ENCODE results near the gene MIEF1. TPM values are rescaled to one million over a fixed set of nuclear protein-coding genes. Genes with fewer than 3 reads are reported as not detected.

Gene MIEF1
- total and polyA plus RNA-seq, 2 of the 8 experiments (the other 6 are each of a cell fraction or from before 2014, with no cell fraction given): 16.8 to 32.7 TPM

DNA sequence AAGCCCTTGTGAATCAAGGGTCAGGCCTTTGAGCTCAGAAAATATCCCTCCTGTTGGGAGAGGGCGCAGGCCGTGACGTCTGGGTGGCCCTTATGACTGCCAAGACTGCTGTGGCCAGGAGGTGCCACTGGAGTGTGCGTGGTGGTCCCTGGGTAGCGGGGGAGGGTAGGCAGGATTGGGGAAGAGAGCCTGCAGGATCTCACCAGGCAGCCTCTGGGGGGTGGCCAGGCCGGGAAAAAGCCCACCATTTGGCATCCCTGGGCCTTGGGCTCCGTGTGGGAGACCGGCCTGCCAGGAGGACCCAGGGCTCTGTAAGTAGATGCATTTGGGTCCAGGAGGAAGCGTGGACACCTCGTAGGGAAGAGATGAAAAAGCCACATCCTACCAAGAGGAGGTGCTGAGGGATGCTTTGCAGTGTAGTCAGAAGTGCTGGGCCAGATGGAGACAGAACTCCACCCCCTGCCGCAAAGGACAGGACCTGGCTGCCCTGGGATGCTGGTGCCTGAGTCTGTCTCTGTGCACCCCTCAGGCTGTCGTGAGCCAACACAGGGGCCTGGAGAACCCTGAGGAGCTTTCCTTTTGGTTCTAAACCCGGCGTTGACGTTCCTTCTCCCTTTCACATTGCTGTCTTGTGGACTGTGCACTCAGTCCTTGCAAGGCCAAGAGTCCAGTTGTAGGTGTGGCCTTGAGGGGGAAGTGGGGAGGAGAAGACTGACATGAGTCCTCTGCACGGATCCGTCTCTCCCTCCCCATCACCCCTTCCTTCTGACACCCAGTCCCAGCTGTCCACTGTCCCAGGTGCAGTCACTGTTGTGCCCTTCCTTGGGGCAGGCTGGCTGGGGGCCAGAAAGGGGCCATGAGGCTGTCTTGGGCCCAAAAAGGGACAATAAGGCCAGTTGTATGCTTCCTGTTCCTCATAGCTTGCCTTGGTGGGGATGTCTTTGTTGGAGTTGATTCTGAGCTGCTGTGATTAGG, 12.7 kb upstream of the MIEF1 start (continued):
- TF ChIP-seq, protein P1, sequence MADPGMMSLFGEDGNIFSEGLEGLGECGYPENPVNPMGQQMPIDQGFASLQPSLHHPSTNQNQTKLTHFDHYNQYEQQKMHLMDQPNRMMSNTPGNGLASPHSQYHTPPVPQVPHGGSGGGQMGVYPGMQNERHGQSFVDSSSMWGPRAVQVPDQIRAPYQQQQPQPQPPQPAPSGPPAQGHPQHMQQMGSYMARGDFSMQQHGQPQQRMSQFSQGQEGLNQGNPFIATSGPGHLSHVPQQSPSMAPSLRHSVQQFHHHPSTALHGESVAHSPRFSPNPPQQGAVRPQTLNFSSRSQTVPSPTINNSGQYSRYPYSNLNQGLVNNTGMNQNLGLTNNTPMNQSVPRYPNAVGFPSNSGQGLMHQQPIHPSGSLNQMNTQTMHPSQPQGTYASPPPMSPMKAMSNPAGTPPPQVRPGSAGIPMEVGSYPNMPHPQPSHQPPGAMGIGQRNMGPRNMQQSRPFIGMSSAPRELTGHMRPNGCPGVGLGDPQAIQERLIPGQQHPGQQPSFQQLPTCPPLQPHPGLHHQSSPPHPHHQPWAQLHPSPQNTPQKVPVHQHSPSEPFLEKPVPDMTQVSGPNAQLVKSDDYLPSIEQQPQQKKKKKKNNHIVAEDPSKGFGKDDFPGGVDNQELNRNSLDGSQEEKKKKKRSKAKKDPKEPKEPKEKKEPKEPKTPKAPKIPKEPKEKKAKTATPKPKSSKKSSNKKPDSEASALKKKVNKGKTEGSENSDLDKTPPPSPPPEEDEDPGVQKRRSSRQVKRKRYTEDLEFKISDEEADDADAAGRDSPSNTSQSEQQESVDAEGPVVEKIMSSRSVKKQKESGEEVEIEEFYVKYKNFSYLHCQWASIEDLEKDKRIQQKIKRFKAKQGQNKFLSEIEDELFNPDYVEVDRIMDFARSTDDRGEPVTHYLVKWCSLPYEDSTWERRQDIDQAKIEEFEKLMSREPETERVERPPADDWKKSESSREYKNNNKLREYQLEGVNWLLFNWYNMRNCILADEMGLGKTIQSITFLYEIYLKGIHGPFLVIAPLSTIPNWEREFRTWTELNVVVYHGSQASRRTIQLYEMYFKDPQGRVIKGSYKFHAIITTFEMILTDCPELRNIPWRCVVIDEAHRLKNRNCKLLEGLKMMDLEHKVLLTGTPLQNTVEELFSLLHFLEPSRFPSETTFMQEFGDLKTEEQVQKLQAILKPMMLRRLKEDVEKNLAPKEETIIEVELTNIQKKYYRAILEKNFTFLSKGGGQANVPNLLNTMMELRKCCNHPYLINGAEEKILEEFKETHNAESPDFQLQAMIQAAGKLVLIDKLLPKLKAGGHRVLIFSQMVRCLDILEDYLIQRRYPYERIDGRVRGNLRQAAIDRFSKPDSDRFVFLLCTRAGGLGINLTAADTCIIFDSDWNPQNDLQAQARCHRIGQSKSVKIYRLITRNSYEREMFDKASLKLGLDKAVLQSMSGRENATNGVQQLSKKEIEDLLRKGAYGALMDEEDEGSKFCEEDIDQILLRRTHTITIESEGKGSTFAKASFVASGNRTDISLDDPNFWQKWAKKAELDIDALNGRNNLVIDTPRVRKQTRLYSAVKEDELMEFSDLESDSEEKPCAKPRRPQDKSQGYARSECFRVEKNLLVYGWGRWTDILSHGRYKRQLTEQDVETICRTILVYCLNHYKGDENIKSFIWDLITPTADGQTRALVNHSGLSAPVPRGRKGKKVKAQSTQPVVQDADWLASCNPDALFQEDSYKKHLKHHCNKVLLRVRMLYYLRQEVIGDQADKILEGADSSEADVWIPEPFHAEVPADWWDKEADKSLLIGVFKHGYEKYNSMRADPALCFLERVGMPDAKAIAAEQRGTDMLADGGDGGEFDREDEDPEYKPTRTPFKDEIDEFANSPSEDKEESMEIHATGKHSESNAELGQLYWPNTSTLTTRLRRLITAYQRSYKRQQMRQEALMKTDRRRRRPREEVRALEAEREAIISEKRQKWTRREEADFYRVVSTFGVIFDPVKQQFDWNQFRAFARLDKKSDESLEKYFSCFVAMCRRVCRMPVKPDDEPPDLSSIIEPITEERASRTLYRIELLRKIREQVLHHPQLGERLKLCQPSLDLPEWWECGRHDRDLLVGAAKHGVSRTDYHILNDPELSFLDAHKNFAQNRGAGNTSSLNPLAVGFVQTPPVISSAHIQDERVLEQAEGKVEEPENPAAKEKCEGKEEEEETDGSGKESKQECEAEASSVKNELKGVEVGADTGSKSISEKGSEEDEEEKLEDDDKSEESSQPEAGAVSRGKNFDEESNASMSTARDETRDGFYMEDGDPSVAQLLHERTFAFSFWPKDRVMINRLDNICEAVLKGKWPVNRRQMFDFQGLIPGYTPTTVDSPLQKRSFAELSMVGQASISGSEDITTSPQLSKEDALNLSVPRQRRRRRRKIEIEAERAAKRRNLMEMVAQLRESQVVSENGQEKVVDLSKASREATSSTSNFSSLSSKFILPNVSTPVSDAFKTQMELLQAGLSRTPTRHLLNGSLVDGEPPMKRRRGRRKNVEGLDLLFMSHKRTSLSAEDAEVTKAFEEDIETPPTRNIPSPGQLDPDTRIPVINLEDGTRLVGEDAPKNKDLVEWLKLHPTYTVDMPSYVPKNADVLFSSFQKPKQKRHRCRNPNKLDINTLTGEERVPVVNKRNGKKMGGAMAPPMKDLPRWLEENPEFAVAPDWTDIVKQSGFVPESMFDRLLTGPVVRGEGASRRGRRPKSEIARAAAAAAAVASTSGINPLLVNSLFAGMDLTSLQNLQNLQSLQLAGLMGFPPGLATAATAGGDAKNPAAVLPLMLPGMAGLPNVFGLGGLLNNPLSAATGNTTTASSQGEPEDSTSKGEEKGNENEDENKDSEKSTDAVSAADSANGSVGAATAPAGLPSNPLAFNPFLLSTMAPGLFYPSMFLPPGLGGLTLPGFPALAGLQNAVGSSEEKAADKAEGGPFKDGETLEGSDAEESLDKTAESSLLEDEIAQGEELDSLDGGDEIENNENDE (IDR thresholded peaks at IDR 0.05; ENCODE audit: insufficient replicate concordance, low read length): no peak
- TF ChIP-seq CHD2 (IDR thresholded peaks at IDR 0.05; ENCODE audit: low read length): no peak
- TF ChIP-seq, protein P2, sequence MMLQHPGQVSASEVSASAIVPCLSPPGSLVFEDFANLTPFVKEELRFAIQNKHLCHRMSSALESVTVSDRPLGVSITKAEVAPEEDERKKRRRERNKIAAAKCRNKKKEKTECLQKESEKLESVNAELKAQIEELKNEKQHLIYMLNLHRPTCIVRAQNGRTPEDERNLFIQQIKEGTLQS (IDR thresholded peaks at IDR 0.05; ENCODE audit: insufficient read depth, low read depth, low read length): no peak
- TF ChIP-seq RFX5 (IDR thresholded peaks at IDR 0.05; ENCODE audit: borderline replicate concordance, low read depth, low read length): no peak
- TF ChIP-seq SIX5 (IDR thresholded peaks at IDR 0.05; ENCODE audit: low read depth, low read length): no peak
- no peak for TF ChIP-seq SAP30 (IDR thresholded peaks at IDR 0.05; ENCODE audit: insufficient read depth, insufficient replicate concordance, low read length)
- no peak for TF ChIP-seq SP1 (IDR thresholded peaks at IDR 0.05; ENCODE audit: low read depth, low read length)
